Keratinocyte (primary cell): ENCODE results near the gene KMO.

Experiments
- CTCF ChIP-seq, 3 experiments: IDR thresholded peaks in 1 of 3; conservative IDR thresholded peaks in 1 of 3; optimal IDR thresholded peaks in 1 of 3; 2 replicates in 2 of 3; 3 replicates in 1 of 3; pipeline versions ENCODE3 to v1.5.1; 2011; ENCODE audit warnings: low read length in 3 of 3, mild to moderate bottlenecking in 3 of 3, moderate library complexity in 2 of 3, control low read depth in 1 of 3, inconsistent platforms in 1 of 3; ENCODE audit not compliant: insufficient read depth in 2 of 3; ENCODE audit errors: extremely low read depth in 1 of 3
- EZH2 ChIP-seq: IDR thresholded peaks from one replicate; pipeline ENCODE4 v1.6.1; 2012; ENCODE audit warnings: inconsistent platforms, mild to moderate bottlenecking, low read length, moderate library complexity

GRCh38 chr1:241630899-241631298 is 98.7 kb downstream of the KMO start:
- TF ChIP-seq CTCF (optimal IDR thresholded peaks at IDR 0.05 in 1 of 3, IDR thresholded peaks at IDR 0.05 in 1 of 3, conservative IDR thresholded peaks at IDR 0.05 in 1 of 3; ENCODE audit: extremely low read depth in 1 of 3, insufficient read depth in 2 of 3, low read length in 3 of 3) (no peak), EZH2 (no peak)
